Measurements from ENCODE around the gene SCAMP3.
A peak's percentile ranks its signal among the peaks of the same experiment; 100 is the strongest.
"Not testable (repeated sequence)": the region's sequence is repeated elsewhere in the genome, so short reads cannot be mapped to it uniquely, and the experiment has no call there.

Gene SCAMP3

GRCh38 chr1:155241841-155242264 is 20.3 kb downstream of the SCAMP3 start:
- no peak for DNase-seq (ENCODE audit: low spot score)
- ATAC-seq (ENCODE audit: low read depth) = no peak
- H3K27ac ChIP-seq (ENCODE audit: poor library complexity, severe bottlenecking) = no peak overlapping the region
- no peak overlapping the region for H3K4me3 ChIP-seq (ENCODE audit: severe bottlenecking)
- no peaks in the 10 kb centered on the region for H3K27me3 ChIP-seq (ENCODE audit: insufficient read depth, poor library complexity, severe bottlenecking)
- no peaks in the 10 kb centered on the region for H3K9me3 ChIP-seq (ENCODE audit: severe bottlenecking)
- 0 out of 2 replicates have a peak, but pooled peaks cover 3% of the 10 kb centered on the region for H3K36me3 ChIP-seq (ENCODE audit: low read depth)
- H3K4me1 ChIP-seq (ENCODE audit: insufficient read depth, poor library complexity, severe bottlenecking) = peaks cover 5% of the 10 kb centered on the region
- TF ChIP-seq CTCF (IDR thresholded peaks at IDR 0.05; ENCODE audit: poor library complexity, severe bottlenecking) = no peak

GRCh38 chr1:155241069-155241679 is 21.0 kb downstream of the SCAMP3 start:
- ATAC-seq (ENCODE audit: low read depth) (peak; percentile 21; the same call in 2 of the 3 replicates), DNase-seq (ENCODE audit: low spot score) (no peak)
- Histone ChIP-seq H3K4me1 (ENCODE audit: insufficient read depth, poor library complexity, severe bottlenecking) (peaks cover 5% of the 10 kb centered on the region), H3K27me3 (ENCODE audit: insufficient read depth, poor library complexity, severe bottlenecking) (no peaks in the 10 kb centered on the region), H3K36me3 (ENCODE audit: low read depth) (0 out of 2 replicates have a peak, but pooled peaks cover 5% of the 10 kb centered on the region), H3K27ac (ENCODE audit: poor library complexity, severe bottlenecking) (no peak overlapping the region), H3K4me3 (ENCODE audit: severe bottlenecking) (peak overlapping the region; percentile 31), H3K9me3 (ENCODE audit: severe bottlenecking) (no peaks in the 10 kb centered on the region)
- TF ChIP-seq CTCF (IDR thresholded peaks at IDR 0.05; ENCODE audit: poor library complexity, severe bottlenecking) = no peak

- Histone ChIP-seq H3K4me1 (ENCODE audit: insufficient read depth, poor library complexity, severe bottlenecking) (peaks cover 5% of the 10 kb centered on the region), H3K9me3 (ENCODE audit: severe bottlenecking) (no peaks in the 10 kb centered on the region), H3K36me3 (ENCODE audit: low read depth) (0 out of 2 replicates have a peak, but pooled peaks cover 5% of the 10 kb centered on the region), H3K27me3 (ENCODE audit: insufficient read depth, poor library complexity, severe bottlenecking) (no peaks in the 10 kb centered on the region), H3K27ac (ENCODE audit: poor library complexity, severe bottlenecking) (no peak overlapping the region), H3K4me3 (ENCODE audit: severe bottlenecking) (no peak overlapping the region)
- ATAC-seq (ENCODE audit: low read depth) (no peak), DNase-seq (ENCODE audit: low spot score) (no peak)
- no peak for TF ChIP-seq CTCF (IDR thresholded peaks at IDR 0.05; ENCODE audit: poor library complexity, severe bottlenecking)
Measured at GRCh38 chr1:155236451-155236850, 25.7 kb downstream of the SCAMP3 start.

GRCh38 chr1:155235375-155235774 is 26.8 kb downstream of the SCAMP3 start:
- H3K4me1 ChIP-seq (ENCODE audit: insufficient read depth, poor library complexity, severe bottlenecking); H3K9me3 ChIP-seq (ENCODE audit: severe bottlenecking); H3K36me3 ChIP-seq (ENCODE audit: low read depth); H3K27ac ChIP-seq (ENCODE audit: poor library complexity, severe bottlenecking); ATAC-seq (ENCODE audit: low read depth); H3K4me3 ChIP-seq (ENCODE audit: severe bottlenecking); H3K27me3 ChIP-seq (ENCODE audit: insufficient read depth, poor library complexity, severe bottlenecking); DNase-seq (ENCODE audit: low spot score): not testable (repeated sequence)

GRCh38 chr1:155233502-155233901 is 28.7 kb downstream of the SCAMP3 start:
- not testable (repeated sequence) for ATAC-seq (ENCODE audit: low read depth); DNase-seq (ENCODE audit: low spot score)

GRCh38 chr1:155232001-155232978 is 29.9 kb downstream of the SCAMP3 start:
- not testable (repeated sequence) for H3K27ac ChIP-seq (ENCODE audit: poor library complexity, severe bottlenecking); H3K4me3 ChIP-seq (ENCODE audit: severe bottlenecking); H3K36me3 ChIP-seq (ENCODE audit: low read depth); ATAC-seq (ENCODE audit: low read depth); H3K27me3 ChIP-seq (ENCODE audit: insufficient read depth, poor library complexity, severe bottlenecking); H3K4me1 ChIP-seq (ENCODE audit: insufficient read depth, poor library complexity, severe bottlenecking); DNase-seq (ENCODE audit: low spot score); H3K9me3 ChIP-seq (ENCODE audit: severe bottlenecking)

More at GRCh38 chr1:155233502-155233901, 28.7 kb downstream of the SCAMP3 start:
- H3K9me3 ChIP-seq (ENCODE audit: severe bottlenecking); H3K4me1 ChIP-seq (ENCODE audit: insufficient read depth, poor library complexity, severe bottlenecking); H3K36me3 ChIP-seq (ENCODE audit: low read depth); H3K27ac ChIP-seq (ENCODE audit: poor library complexity, severe bottlenecking); H3K4me3 ChIP-seq (ENCODE audit: severe bottlenecking); H3K27me3 ChIP-seq (ENCODE audit: insufficient read depth, poor library complexity, severe bottlenecking): not testable (repeated sequence)

GRCh38 chr1:155231302-155231701 is 30.9 kb downstream of the SCAMP3 start:
- ATAC-seq (ENCODE audit: low read depth); H3K27me3 ChIP-seq (ENCODE audit: insufficient read depth, poor library complexity, severe bottlenecking); H3K9me3 ChIP-seq (ENCODE audit: severe bottlenecking); H3K36me3 ChIP-seq (ENCODE audit: low read depth); DNase-seq (ENCODE audit: low spot score); H3K4me1 ChIP-seq (ENCODE audit: insufficient read depth, poor library complexity, severe bottlenecking); H3K27ac ChIP-seq (ENCODE audit: poor library complexity, severe bottlenecking); H3K4me3 ChIP-seq (ENCODE audit: severe bottlenecking): not testable (repeated sequence)

Measured in RWPE2 (cell line).